Measurements from ENCODE around the gene SLC4A7. TPM values are rescaled to one million over a fixed set of nuclear protein-coding genes. Genes with fewer than 3 reads are reported as not detected.

The SLC4A7 gene
- polyA plus RNA-seq, 1 of the 3 experiments (the other 2 are of a cell fraction), result 3.9 TPM

GRCh38 chr3:27508424-27508823 is 24.2 kb upstream of the SLC4A7 start:
- Histone ChIP-seq H3K9me3 (no peaks in the 10 kb centered on the region), H4K20me1 (ENCODE audit: insufficient read depth) (no peaks in the 10 kb centered on the region), H3K27ac (ENCODE audit: low read depth in 2 of 2, low read length in 1 of 2) (no peak overlapping the region), H3F3A (replicated peaks; ENCODE audit: insufficient read depth) (peaks cover 13% of the 10 kb centered on the region), H3K79me2 (ENCODE audit: insufficient read depth) (no peaks in the 10 kb centered on the region), H3K36me3 (replicated peaks in 1 of 2; ENCODE audit: control insufficient read depth in 1 of 2, insufficient read depth in 2 of 2, low read length in 1 of 2) (no peaks in the 10 kb centered on the region), H3K4me2 (no peak overlapping the region), H3K27me3 (ENCODE audit: insufficient read depth) (no peaks in the 10 kb centered on the region), H3K4me3 (ENCODE audit: low read depth in 2 of 2, low read length in 1 of 2) (no peak overlapping the region), H3K4me1 (ENCODE audit: control insufficient read depth in 1 of 2, insufficient read depth in 2 of 2, low read depth in 1 of 2, low read length in 1 of 2) (no peaks in the 10 kb centered on the region), H2AFZ (ENCODE audit: low read depth) (no peak overlapping the region), H3K9me2 (no peaks in the 10 kb centered on the region), H3K9ac (no peak overlapping the region)
- ChIA-PET CTCF (interaction anchor here (1.3 kb wide), 1 partner anchor 20 kb away, joined by 5 read pairs; no protein-coding TSS in a partner anchor), POLR2A (no interaction called here)
- WGBS (ENCODE audit: low lambda C conversion rate), result 77% methylated on average over 2 of the region's 2 CpGs
- DNase-seq, result no peak
- TF ChIP-seq USF2 (IDR thresholded peaks at IDR 0.05; ENCODE audit: borderline replicate concordance, low read depth, low read length) (no peak), CHD2 (IDR thresholded peaks at IDR 0.05; ENCODE audit: low read length, partially characterized antibody) (no peak), EP300 (IDR thresholded peaks at IDR 0.05; ENCODE audit: borderline replicate concordance in 1 of 2, low read depth in 1 of 2, low read length in 1 of 2) (no peak), GATA2 (CRISPR knock-in tag; IDR thresholded peaks at IDR 0.05) (no peak), MEF2A (IDR thresholded peaks at IDR 0.05; ENCODE audit: borderline replicate concordance, low read depth) (no peak), RXRA (IDR thresholded peaks at IDR 0.05; ENCODE audit: borderline replicate concordance, low read depth) (no peak), FOXM1 (IDR thresholded peaks at IDR 0.05; ENCODE audit: low read depth) (no peak), IRF3 (IDR thresholded peaks at IDR 0.05; ENCODE audit: low read depth, low read length) (no peak), FOXJ3 (CRISPR knock-in tag; IDR thresholded peaks at IDR 0.05) (no peak), POLR2AphosphoS5 (IDR thresholded peaks at IDR 0.05; ENCODE audit: low read depth, low read length) (no peak), USF1 (IDR thresholded peaks at IDR 0.05; ENCODE audit: borderline replicate concordance, low read depth) (no peak), REST (IDR thresholded peaks at IDR 0.05; ENCODE audit: low read depth, low read length) (no peak), RCOR1 (IDR thresholded peaks at IDR 0.05; ENCODE audit: low read length) (no peak), NRF1 (IDR thresholded peaks at IDR 0.05; ENCODE audit: low read depth, low read length) (no peak), MXI1 (IDR thresholded peaks at IDR 0.05; ENCODE audit: low read depth, low read length) (no peak), NFIC (IDR thresholded peaks at IDR 0.05; ENCODE audit: borderline replicate concordance) (no peak), PBX3 (IDR thresholded peaks at IDR 0.05) (no peak)

Measured in SK-N-SH (cell line).